ENCODE data around the gene CRIP2.

- TF ChIP-seq CTCF (IDR thresholded peaks at IDR 0.05; ENCODE audit: low read depth, low read length, poor library complexity, severe bottlenecking) (no peak), EZH2phosphoT487 (IDR thresholded peaks at IDR 0.05; ENCODE audit: borderline replicate concordance, low read length) (no peak)
Measured at GRCh38 chr14:105478398-105479251, 4.0 kb downstream of the CRIP2 start.
